Mucosa of stomach (tissue), 1 donor: Measurements from ENCODE around the gene TRIM59.

Experiments
- H3K27me3 ChIP-seq: one replicate; pipeline ENCODE4 v1.7.0; 2013; ENCODE audit warnings: mild to moderate bottlenecking, low read length; ENCODE audit not compliant: control insufficient read depth, insufficient read depth
- H3K36me3 ChIP-seq: one replicate; pipeline ENCODE4 v1.7.0; 2013; ENCODE audit warnings: low read length; ENCODE audit not compliant: control insufficient read depth, insufficient read depth
- H3K4me1 ChIP-seq: one replicate; pipeline ENCODE4 v1.7.0; 2013; ENCODE audit warnings: mild to moderate bottlenecking, low read length; ENCODE audit not compliant: control insufficient read depth, insufficient read depth
- H3K4me3 ChIP-seq: one replicate; pipeline ENCODE4 v1.7.0; 2013; ENCODE audit warnings: low read length
- H3K9ac ChIP-seq: one replicate; pipeline ENCODE4 v1.7.0; 2013; ENCODE audit warnings: mild to moderate bottlenecking, low read length, moderate library complexity
- H3K9me3 ChIP-seq: one replicate; pipeline ENCODE4 v1.7.0; 2013; ENCODE audit warnings: mild to moderate bottlenecking, low read length, moderate library complexity; ENCODE audit not compliant: control insufficient read depth
- donor health status: Pancreatic carcinoma.

The TRIM59 gene

GRCh38 chr3:160400030-160400701 lies 49.4 kb downstream of the TRIM59 start:
- Histone ChIP-seq H3K4me3 (peak overlapping the region; percentile 92), H3K27me3 (no peaks in the 10 kb centered on the region), H3K36me3 (no peaks in the 10 kb centered on the region), H3K4me1 (no peaks in the 10 kb centered on the region), H3K9ac (peak overlapping the region; percentile 91), H3K9me3 (no peaks in the 10 kb centered on the region)

- H3K9ac ChIP-seq: peak within 1 kb of the TSS; percentile 91
- peak within 1 kb of the TSS; percentile 92 for H3K4me3 ChIP-seq
- no peaks in the 10 kb centered on the region for H3K36me3 ChIP-seq
- H3K4me1 ChIP-seq: no peaks in the 10 kb centered on the region
- no peaks in the 10 kb centered on the region for H3K9me3 ChIP-seq
- no peaks in the 10 kb centered on the region for H3K27me3 ChIP-seq
Measured at GRCh38 chr3:160399125-160400029, 50.2 kb downstream of the TRIM59 start, which contains the start of the genes IFT80 and SMC4. Gene IFT80, minus strand, starts transcription at chr3:160399225. Its CDS starts 14,625 bp downstream, at chr3:160384600. Gene SMC4, plus strand, starts transcription at chr3:160399650. Its CDS starts 1,177 bp downstream, at chr3:160400827.

- Histone ChIP-seq H3K9me3 (no peaks in the 10 kb centered on the region), H3K27me3 (no peaks in the 10 kb centered on the region), H3K36me3 (no peaks in the 10 kb centered on the region), H3K9ac (peak overlapping the region; percentile 91), H3K4me3 (peak overlapping the region; percentile 92), H3K4me1 (no peaks in the 10 kb centered on the region)
Measured at GRCh38 chr3:160398820-160399124, 50.8 kb downstream of the TRIM59 start.

- no peaks in the 10 kb centered on the region for H3K9me3 ChIP-seq
- H3K27me3 ChIP-seq: no peaks in the 10 kb centered on the region
- no peaks in the 10 kb centered on the region for H3K36me3 ChIP-seq
- peaks cover 3% of the 10 kb centered on the region for H3K4me1 ChIP-seq
- H3K4me3 ChIP-seq: no peak overlapping the region
- no peak overlapping the region for H3K9ac ChIP-seq
Measured at GRCh38 chr3:160395297-160395696, 54.3 kb downstream of the TRIM59 start.

- Histone ChIP-seq H3K27me3 (no peaks in the 10 kb centered on the region), H3K36me3 (no peaks in the 10 kb centered on the region), H3K4me3 (no peak overlapping the region), H3K4me1 (peaks cover 4% of the 10 kb centered on the region), H3K9me3 (no peaks in the 10 kb centered on the region), H3K9ac (no peak overlapping the region)
Measured at GRCh38 chr3:160394009-160394392, 55.6 kb downstream of the TRIM59 start.

- H3K4me3 ChIP-seq: no peak overlapping the region
- no peaks in the 10 kb centered on the region for H3K9me3 ChIP-seq
- H3K27me3 ChIP-seq: no peaks in the 10 kb centered on the region
- no peaks in the 10 kb centered on the region for H3K36me3 ChIP-seq
- peaks cover 4% of the 10 kb centered on the region for H3K4me1 ChIP-seq
- H3K9ac ChIP-seq: no peak overlapping the region
Measured at GRCh38 chr3:160393346-160394008, 56.1 kb downstream of the TRIM59 start.

- no peaks in the 10 kb centered on the region for H3K9me3 ChIP-seq
- H3K27me3 ChIP-seq: no peaks in the 10 kb centered on the region
- no peak overlapping the region for H3K9ac ChIP-seq
- peaks cover 4% of the 10 kb centered on the region for H3K4me1 ChIP-seq
- H3K36me3 ChIP-seq: no peaks in the 10 kb centered on the region
- no peak overlapping the region for H3K4me3 ChIP-seq
Measured at GRCh38 chr3:160392798-160393197, 56.8 kb downstream of the TRIM59 start.

- Histone ChIP-seq H3K4me3 (no peak overlapping the region), H3K4me1 (peaks cover 4% of the 10 kb centered on the region), H3K9me3 (no peaks in the 10 kb centered on the region), H3K36me3 (peaks cover 3% of the 10 kb centered on the region), H3K9ac (no peak overlapping the region), H3K27me3 (no peaks in the 10 kb centered on the region)
Measured at GRCh38 chr3:160390565-160391138, 58.9 kb downstream of the TRIM59 start.
